ENCODE results near the gene PSMB7. TPM values are rescaled to one million over a fixed set of nuclear protein-coding genes. Genes with fewer than 3 reads are reported as not detected.

Gene PSMB7
- total and polyA plus RNA-seq, 4 donors: 86.1 to 194 (median 149) TPM

DNA sequence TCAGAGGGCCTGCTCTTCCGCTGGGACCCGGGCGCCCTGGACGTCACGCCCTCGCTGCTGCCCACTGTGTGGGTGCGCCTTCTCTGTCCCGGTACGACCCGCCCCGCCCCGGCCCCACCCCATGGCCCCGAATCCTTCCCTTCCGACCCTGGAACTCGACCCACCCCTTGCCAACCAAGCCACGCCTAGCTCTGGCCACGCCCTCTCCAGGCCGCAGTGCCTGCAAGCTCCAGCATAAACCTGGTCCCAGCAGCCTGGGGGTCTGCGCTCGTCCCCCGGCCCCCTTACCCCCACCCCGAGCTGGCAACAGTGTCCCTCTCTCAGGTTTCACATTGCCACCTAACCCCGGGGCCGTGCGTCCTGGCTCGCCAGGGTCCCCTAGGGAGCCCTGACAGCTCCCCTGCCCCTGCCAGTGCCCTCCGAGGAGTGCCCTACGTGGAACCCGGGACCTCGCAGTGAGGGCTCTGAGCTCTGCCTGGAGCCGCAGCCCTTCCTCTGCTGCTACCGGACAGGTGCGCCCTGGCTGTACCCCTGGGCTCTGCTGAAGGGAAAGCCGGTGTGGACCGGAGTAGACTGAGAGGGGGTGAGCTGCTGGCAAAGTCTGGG, 38.4 kb upstream of the PSMB7 start:
- Histone ChIP-seq H3K9ac (ENCODE audit: insufficient read depth in 1 of 2, low read length in 2 of 2) (no peak overlapping the region), H3K27me3 (ENCODE audit: control insufficient read depth in 3 of 3, insufficient read depth in 3 of 3, low read length in 2 of 3) (peaks cover 17 to 30% (median 29%) of the 10 kb centered on the region in 3 donors), H3K36me3 (ENCODE audit: control insufficient read depth in 4 of 4, insufficient read depth in 4 of 4, low read length in 4 of 4) (no peaks in the 10 kb centered on the region), H3K4me1 (ENCODE audit: control insufficient read depth in 5 of 5, insufficient read depth in 5 of 5, low read length in 5 of 5) (peaks cover 0 to 14% (median 0%) of the 10 kb centered on the region in 5 donors), H3K9me3 (ENCODE audit: control insufficient read depth in 4 of 4, insufficient read depth in 3 of 4, low read length in 3 of 4) (peaks cover 0 to 14% (median 0%) of the 10 kb centered on the region in 4 donors), H3K4me3 (no peak overlapping the region), H3K27ac (ENCODE audit: low read depth in 1 of 2, low read length in 1 of 2) (no peak overlapping the region)
- DNase-seq (no peak), ATAC-seq (ENCODE audit: insufficient read depth, low FRiP score) (no peak)
- 30 to 36% methylated on average over 33 to 35 of the region's 35 CpGs for WGBS, 2 donors
- TF ChIP-seq, protein P1, sequence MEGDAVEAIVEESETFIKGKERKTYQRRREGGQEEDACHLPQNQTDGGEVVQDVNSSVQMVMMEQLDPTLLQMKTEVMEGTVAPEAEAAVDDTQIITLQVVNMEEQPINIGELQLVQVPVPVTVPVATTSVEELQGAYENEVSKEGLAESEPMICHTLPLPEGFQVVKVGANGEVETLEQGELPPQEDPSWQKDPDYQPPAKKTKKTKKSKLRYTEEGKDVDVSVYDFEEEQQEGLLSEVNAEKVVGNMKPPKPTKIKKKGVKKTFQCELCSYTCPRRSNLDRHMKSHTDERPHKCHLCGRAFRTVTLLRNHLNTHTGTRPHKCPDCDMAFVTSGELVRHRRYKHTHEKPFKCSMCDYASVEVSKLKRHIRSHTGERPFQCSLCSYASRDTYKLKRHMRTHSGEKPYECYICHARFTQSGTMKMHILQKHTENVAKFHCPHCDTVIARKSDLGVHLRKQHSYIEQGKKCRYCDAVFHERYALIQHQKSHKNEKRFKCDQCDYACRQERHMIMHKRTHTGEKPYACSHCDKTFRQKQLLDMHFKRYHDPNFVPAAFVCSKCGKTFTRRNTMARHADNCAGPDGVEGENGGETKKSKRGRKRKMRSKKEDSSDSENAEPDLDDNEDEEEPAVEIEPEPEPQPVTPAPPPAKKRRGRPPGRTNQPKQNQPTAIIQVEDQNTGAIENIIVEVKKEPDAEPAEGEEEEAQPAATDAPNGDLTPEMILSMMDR (IDR thresholded peaks at IDR 0.05; ENCODE audit: control extremely low read depth, extremely low read depth): no peak

DNA sequence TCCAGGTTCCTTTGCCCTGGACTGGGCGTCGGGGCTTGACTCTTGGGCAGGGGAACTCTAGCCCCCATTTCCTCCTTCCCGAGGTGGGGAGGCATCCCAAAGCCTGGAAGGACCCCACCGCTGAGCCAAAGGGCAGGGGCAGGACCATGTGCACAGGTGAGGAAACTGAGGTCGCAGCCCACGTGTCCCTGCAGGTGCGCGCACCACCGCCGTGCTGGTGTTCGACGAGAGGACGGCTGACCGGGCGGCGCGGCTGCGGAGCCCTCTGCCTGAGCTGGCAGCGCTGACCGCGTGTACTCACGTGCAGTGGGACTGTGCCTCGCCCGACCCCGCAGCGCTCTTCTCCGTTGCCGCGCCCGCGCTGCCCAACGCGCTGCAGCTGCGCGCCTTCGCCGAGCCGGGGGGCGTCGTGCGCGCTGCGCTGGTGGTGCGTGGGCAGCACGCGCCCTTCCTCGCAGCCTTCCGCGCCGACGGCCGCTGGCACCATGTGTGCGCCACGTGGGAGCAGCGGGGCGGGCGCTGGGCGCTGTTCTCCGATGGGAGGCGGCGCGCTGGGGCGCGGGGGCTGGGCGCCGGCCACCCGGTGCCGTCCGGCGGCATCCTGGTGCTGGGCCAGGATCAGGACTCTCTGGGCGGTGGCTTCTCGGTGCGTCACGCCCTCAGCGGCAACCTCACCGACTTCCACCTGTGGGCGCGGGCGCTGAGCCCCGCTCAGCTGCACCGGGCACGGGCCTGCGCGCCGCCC, 37.8 kb upstream of the PSMB7 start:
- Histone ChIP-seq H3K27me3 (ENCODE audit: control insufficient read depth in 3 of 3, insufficient read depth in 3 of 3, low read length in 2 of 3) (peaks cover 21 to 30% (median 29%) of the 10 kb centered on the region in 3 donors), H3K4me3 (no peak overlapping the region)

DNA sequence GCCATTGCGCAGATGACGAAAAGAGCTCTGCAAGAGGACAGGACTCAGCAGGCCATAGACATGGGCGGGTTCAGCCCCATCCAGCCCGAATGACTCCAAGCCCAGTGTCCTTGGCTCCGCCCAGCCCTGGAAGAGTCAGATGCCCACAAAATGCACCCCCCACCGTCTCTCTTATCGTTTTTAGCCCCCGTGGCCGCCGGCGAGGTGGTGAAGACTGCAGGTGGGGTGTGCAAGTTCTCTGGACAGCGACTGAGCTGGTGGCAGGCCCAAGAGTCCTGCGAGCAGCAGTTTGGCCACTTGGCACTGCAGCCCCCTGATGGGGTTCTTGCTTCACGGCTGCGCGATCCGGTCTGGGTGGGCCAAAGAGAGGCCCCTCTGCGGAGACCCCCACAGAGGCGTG, 37.1 kb upstream of the PSMB7 start:
- H3K9ac ChIP-seq (ENCODE audit: insufficient read depth in 1 of 2, low read length in 2 of 2): no peak overlapping the region
- H3K4me1 ChIP-seq (ENCODE audit: control insufficient read depth in 5 of 5, insufficient read depth in 5 of 5, low read length in 5 of 5): peaks cover 0 to 14% (median 0%) of the 10 kb centered on the region in 5 donors
- H3K4me3 ChIP-seq: no peak overlapping the region
- H3K9me3 ChIP-seq (ENCODE audit: control insufficient read depth in 4 of 4, insufficient read depth in 3 of 4, low read length in 3 of 4): peaks cover 0 to 16% (median 0%) of the 10 kb centered on the region in 4 donors
- TF ChIP-seq, protein P1 (IDR thresholded peaks at IDR 0.05; ENCODE audit: control extremely low read depth, extremely low read depth): no peak
- ATAC-seq (ENCODE audit: insufficient read depth, low FRiP score) (no peak), DNase-seq (no peak)
- H3K36me3 ChIP-seq (ENCODE audit: control insufficient read depth in 4 of 4, insufficient read depth in 4 of 4, low read length in 4 of 4): no peaks in the 10 kb centered on the region
- WGBS, 2 donors: 82 to 88% methylated on average over 19 of the region's 19 CpGs
- H3K27ac ChIP-seq (ENCODE audit: low read depth in 1 of 2, low read length in 1 of 2): no peak overlapping the region
- H3K27me3 ChIP-seq (ENCODE audit: control insufficient read depth in 3 of 3, insufficient read depth in 3 of 3, low read length in 2 of 3): peaks cover 21 to 30% (median 29%) of the 10 kb centered on the region in 3 donors

More for the DNA sequence above, 37.8 kb upstream of the PSMB7 start:
- WGBS, 2 donors: 36 to 39% methylated on average over 54 to 85 of the region's 85 CpGs
- Histone ChIP-seq H3K9ac (ENCODE audit: insufficient read depth in 1 of 2, low read length in 2 of 2) (no peak overlapping the region), H3K27ac (ENCODE audit: low read depth in 1 of 2, low read length in 1 of 2) (no peak overlapping the region), H3K9me3 (ENCODE audit: control insufficient read depth in 4 of 4, insufficient read depth in 3 of 4, low read length in 3 of 4) (peaks cover 0 to 16% (median 0%) of the 10 kb centered on the region in 4 donors), H3K4me1 (ENCODE audit: control insufficient read depth in 5 of 5, insufficient read depth in 5 of 5, low read length in 5 of 5) (peaks cover 0 to 14% (median 0%) of the 10 kb centered on the region in 5 donors), H3K36me3 (ENCODE audit: control insufficient read depth in 4 of 4, insufficient read depth in 4 of 4, low read length in 4 of 4) (no peaks in the 10 kb centered on the region)
- DNase-seq: no peak
- ATAC-seq (ENCODE audit: insufficient read depth, low FRiP score): no peak
- TF ChIP-seq, protein P1 (IDR thresholded peaks at IDR 0.05; ENCODE audit: control extremely low read depth, extremely low read depth): no peak

Data from lung (tissue), 12 donors.